Common myeloid progenitor, CD34-positive (primary cell): ENCODE data around the gene SLC12A9. TPM values are rescaled to one million over a fixed set of nuclear protein-coding genes. Genes with fewer than 3 reads are reported as not detected.

Source experiments
- CTCF ChIA-PET: fragments of 350-600 bp; sonication (Branson Sonifier 250); formaldehyde crosslinking; loops from one replicate; lab custom pipeline; 2021; ENCODE audit warnings: antibody characterized with exemption; lab: Charles Lee
- POLR2A ChIA-PET: fragments of 350-600 bp; sonication (Branson Sonifier 250); formaldehyde crosslinking; loops from one replicate; lab custom pipeline; 2021; ENCODE audit warnings: antibody characterized with exemption; lab: Charles Lee
- DNase-seq, 3 donors: peaks; one replicate each; pipeline versions ENCODE4 v3.0.0 to v3.0.0-alpha.2; 2013
- H3K27ac ChIP-seq, 2 experiments: 1 replicate in 1 of 2; 2 replicates in 1 of 2; pipeline ENCODE4 v1.7.0; 2013; ENCODE audit warnings: inconsistent platforms in 2 of 2, low read length in 2 of 2, mild to moderate bottlenecking in 2 of 2, low read depth in 1 of 2, moderate library complexity in 1 of 2; ENCODE audit not compliant: severe bottlenecking in 2 of 2, insufficient read depth in 1 of 2, poor library complexity in 1 of 2
- H3K27me3 ChIP-seq, 5 experiments: replicated peaks in 2 of 5; 1 replicate in 3 of 5; 2 replicates in 2 of 5; pipeline versions ENCODE4 v1.6.1 to v1.7.0; 2013; ENCODE audit warnings: low read length in 4 of 5, mild to moderate bottlenecking in 2 of 5, moderate library complexity in 2 of 5, inconsistent platforms in 1 of 5; ENCODE audit not compliant: insufficient read depth in 5 of 5, control insufficient read depth in 4 of 5
- H3K36me3 ChIP-seq, 4 experiments: 1 replicate in 2 of 4; 2 replicates in 2 of 4; pipeline versions ENCODE4 v1.6.1 to v1.7.0; 2013; ENCODE audit warnings: low read length in 3 of 4, control low read depth in 1 of 4, mild to moderate bottlenecking in 1 of 4; ENCODE audit not compliant: control insufficient read depth in 4 of 4, insufficient read depth in 4 of 4
- H3K4me1 ChIP-seq, 4 experiments: 1 replicate in 3 of 4; 2 replicates in 1 of 4; pipeline versions ENCODE4 v1.6.1 to v1.7.1; 2013; ENCODE audit warnings: low read length in 3 of 4, mild to moderate bottlenecking in 3 of 4, control low read depth in 1 of 4, inconsistent platforms in 1 of 4, moderate library complexity in 1 of 4; ENCODE audit not compliant: control insufficient read depth in 4 of 4, insufficient read depth in 4 of 4; ENCODE audit errors: control extremely low read depth in 1 of 4
- H3K4me3 ChIP-seq, 7 experiments: 1 replicate in 4 of 7; 2 replicates in 3 of 7; pipeline versions ENCODE4 v1.5.1 to v1.7.0; 2013; ENCODE audit warnings: mild to moderate bottlenecking in 7 of 7, low read length in 6 of 7, moderate library complexity in 6 of 7, inconsistent platforms in 2 of 7, low read depth in 2 of 7, control low read depth in 1 of 7; ENCODE audit not compliant: insufficient read depth in 4 of 7, control insufficient read depth in 1 of 7; ENCODE audit errors: extremely low read depth in 1 of 7
- H3K9me3 ChIP-seq, 5 experiments: 1 replicate in 4 of 5; 2 replicates in 1 of 5; pipeline versions ENCODE4 v1.6.1 to v1.7.1; 2013; ENCODE audit warnings: low read length in 4 of 5, mild to moderate bottlenecking in 2 of 5, inconsistent platforms in 1 of 5, low read depth in 1 of 5, moderate library complexity in 1 of 5; ENCODE audit not compliant: control insufficient read depth in 4 of 5, insufficient read depth in 2 of 5; ENCODE audit errors: control extremely low read depth in 1 of 5
- WGBS: methylation state at CpG from one replicate; pipeline ENCODE4 v1.1.5; 2013; ENCODE audit not compliant: insufficient coverage; 5-methylcytosine and 5-hydroxymethylcytosine counted together
- polyA plus RNA-seq: library from polyadenylated mRNA; unstranded; fragments of 120-200 nt; gene quantifications from one replicate; pipeline ENCODE4 v1.2.1, GENCODE V29; 2013

Gene SLC12A9, protein sequence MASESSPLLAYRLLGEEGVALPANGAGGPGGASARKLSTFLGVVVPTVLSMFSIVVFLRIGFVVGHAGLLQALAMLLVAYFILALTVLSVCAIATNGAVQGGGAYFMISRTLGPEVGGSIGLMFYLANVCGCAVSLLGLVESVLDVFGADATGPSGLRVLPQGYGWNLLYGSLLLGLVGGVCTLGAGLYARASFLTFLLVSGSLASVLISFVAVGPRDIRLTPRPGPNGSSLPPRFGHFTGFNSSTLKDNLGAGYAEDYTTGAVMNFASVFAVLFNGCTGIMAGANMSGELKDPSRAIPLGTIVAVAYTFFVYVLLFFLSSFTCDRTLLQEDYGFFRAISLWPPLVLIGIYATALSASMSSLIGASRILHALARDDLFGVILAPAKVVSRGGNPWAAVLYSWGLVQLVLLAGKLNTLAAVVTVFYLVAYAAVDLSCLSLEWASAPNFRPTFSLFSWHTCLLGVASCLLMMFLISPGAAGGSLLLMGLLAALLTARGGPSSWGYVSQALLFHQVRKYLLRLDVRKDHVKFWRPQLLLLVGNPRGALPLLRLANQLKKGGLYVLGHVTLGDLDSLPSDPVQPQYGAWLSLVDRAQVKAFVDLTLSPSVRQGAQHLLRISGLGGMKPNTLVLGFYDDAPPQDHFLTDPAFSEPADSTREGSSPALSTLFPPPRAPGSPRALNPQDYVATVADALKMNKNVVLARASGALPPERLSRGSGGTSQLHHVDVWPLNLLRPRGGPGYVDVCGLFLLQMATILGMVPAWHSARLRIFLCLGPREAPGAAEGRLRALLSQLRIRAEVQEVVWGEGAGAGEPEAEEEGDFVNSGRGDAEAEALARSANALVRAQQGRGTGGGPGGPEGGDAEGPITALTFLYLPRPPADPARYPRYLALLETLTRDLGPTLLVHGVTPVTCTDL
- polyA plus RNA-seq = 19.5 TPM

DNA sequence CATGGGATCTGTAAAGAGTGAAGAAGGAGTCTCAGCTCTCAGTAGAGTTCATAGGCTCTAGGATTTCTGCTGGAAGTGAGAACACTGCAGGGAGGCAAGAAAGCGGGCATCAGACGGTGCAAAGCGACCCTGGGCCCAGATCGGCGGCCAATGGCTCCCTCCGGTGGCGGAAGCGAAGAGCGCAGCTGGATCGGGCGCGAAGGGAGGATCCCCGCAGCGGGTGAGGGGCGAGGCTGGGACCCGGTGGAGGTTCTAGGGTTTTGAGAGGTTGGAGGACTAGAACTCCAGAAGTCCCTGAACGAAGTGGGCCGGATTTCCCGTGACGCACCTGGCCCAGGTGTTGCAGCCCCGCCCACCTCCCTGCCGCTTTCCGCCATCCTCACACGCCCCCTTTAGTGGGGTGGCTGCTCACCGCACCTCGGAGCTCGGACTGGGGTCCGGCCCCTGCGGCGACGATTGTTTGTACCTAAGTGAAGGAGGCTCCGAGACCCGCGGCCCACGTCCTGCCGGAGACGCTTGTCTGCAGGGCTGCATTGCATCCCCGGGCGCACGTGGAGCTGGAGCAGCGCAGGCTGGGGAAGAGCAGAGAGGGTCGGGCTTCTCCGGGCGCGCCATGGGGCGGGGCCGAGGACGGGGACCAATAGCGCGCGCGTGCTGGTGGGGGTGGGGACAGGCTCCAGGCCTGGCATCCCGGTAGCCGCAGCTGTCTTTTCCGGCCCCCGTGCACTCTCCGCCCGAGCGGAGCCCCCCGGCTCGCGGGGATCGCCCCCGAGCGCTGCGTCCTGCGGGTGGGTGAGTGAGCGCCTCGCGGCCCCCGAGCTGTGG is at the start of gene SLC12A9:
TSS of gene SLC12A9 (plus strand) at position 666 of the 825 bp plus-strand sequence. CDS start 1,485 bp downstream, outside the sequence.
- peak; percentile 68 to 81 (median 81) for DNase-seq
- Histone ChIP-seq H3K27ac (no peak within 1 kb of the TSS), H3K4me1 (peaks cover 0 to 23% (median 19%) of the 10 kb centered on the region in 4 experiments), H3K4me3 (peak within 1 kb of the TSS; percentile 46 to 82 (median 77)), H3K9me3 (no peaks in the 10 kb centered on the region), H3K36me3 (peaks cover 2 to 12% (median 10%) of the 10 kb centered on the region in 4 experiments), H3K27me3 (no peaks in the 10 kb centered on the region)
- 0% methylated on average over 71 of the region's 71 CpGs for WGBS
- ChIA-PET POLR2A (interaction anchor here (0.6 to 1.3 kb wide), 5 partner anchors 23 to 387 kb away, joined by 3 to 6 read pairs (median 4); partner anchors contain the start of genes POP7 and SRRT), CTCF (interaction anchor here (0.7 to 8.2 kb wide), 26 partner anchors 9 to 297 kb away, joined by 3 to 124 read pairs (median 4); partner anchors contain the start of genes EPHB4, EPO, POP7 and SRRT)

DNA sequence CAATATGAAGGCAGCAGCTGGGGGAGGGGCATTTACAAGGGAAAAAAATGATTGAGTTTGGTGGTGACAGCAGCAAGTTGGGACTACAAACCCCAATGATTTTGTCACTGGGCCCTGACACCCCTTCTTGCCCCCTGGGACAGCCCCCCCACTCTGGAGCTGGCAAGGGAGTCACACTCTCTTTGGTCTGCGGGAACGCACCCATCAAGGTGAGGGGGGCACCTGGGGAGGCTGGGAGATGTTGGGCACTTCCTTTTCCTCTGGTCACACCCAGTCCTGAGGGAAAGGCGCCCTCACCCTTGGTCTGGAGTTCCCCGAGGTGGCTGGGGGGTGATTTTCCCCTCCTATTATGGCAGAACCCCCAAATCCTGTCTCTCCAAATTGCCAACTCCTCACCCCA is 49.6 kb upstream of the SLC12A9 start:
- H3K4me3 ChIP-seq = peak overlapping the region in 4 of 7 experiments; percentile 39 to 72 (median 50)
- H3K36me3 ChIP-seq = peaks cover 0 to 14% (median 3%) of the 10 kb centered on the region in 4 experiments
- H3K9me3 ChIP-seq = no peaks in the 10 kb centered on the region
- ChIA-PET CTCF (interaction anchor here (1.1 to 14.6 kb wide), 6 partner anchors 13 to 214 kb away, joined by 3 to 124 read pairs (median 6); partner anchors contain the start of genes EPHB4, POP7 and SLC12A9), POLR2A (no interaction called here)
- H3K27me3 ChIP-seq = no peaks in the 10 kb centered on the region
- WGBS = 48% methylated on average over 3 of the region's 4 CpGs
- H3K4me1 ChIP-seq = peaks cover 0 to 48% (median 40%) of the 10 kb centered on the region in 4 experiments
- H3K27ac ChIP-seq = peak overlapping the region in 1 of 2 experiments; percentile 61
- peak in 1 of 3 donors; percentile 5 for DNase-seq

DNA sequence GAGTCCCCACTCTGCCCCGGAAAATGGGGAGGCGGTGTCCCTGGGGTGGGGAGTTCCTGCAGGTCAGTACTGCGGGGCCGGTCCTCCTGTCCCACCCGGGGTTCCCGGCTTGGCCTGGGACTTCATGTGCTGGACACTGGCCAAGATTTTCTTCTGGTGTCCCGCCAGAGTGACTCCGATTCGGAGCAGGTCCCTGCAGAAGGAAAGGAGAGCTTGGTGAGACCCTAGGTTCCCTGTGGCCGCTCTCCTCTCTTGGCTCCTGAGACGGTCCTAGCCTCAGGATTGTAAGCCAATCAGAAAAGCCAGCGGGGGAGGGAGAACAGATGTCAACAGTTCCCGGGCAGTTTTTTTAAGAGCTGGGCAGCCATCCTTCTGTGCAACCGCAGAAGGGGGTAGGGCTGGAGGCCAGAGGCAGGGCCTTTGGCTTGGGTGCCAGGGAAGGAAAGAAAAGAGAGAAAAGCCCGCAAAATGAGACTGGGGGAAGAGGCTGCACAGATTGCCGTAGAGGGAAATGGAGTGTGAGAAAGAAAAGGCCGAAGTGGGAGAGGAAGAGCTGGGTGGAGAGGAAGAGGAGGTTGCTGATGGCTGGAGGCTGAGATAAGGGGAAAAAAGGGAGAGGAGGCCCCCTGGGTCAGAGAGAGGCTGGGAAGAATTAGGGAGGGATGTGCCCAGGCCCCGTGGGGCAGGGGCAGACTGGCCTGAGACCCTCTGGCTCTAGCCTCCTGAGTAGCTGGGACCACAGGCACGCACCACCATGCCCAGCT is 48.9 kb upstream of the SLC12A9 start:
- Histone ChIP-seq H3K4me3 (peak overlapping the region in 4 of 7 experiments; percentile 39 to 72 (median 50)), H3K9me3 (no peaks in the 10 kb centered on the region), H3K4me1 (peaks cover 0 to 44% (median 38%) of the 10 kb centered on the region in 4 experiments), H3K27ac (peak overlapping the region in 1 of 2 experiments; percentile 61), H3K36me3 (peaks cover 0 to 19% (median 4%) of the 10 kb centered on the region in 4 experiments), H3K27me3 (no peaks in the 10 kb centered on the region)
- peak; percentile 84 to 93 (median 88) for DNase-seq
- 15% methylated on average over 16 of the region's 19 CpGs for WGBS
- CTCF ChIA-PET = interaction anchor here (0.7 to 14.6 kb wide), 9 partner anchors 11 to 215 kb away, joined by 3 to 124 read pairs (median 4); partner anchors contain the start of genes EPHB4, POP7 and SLC12A9
- POLR2A ChIA-PET = no interaction called here

DNA sequence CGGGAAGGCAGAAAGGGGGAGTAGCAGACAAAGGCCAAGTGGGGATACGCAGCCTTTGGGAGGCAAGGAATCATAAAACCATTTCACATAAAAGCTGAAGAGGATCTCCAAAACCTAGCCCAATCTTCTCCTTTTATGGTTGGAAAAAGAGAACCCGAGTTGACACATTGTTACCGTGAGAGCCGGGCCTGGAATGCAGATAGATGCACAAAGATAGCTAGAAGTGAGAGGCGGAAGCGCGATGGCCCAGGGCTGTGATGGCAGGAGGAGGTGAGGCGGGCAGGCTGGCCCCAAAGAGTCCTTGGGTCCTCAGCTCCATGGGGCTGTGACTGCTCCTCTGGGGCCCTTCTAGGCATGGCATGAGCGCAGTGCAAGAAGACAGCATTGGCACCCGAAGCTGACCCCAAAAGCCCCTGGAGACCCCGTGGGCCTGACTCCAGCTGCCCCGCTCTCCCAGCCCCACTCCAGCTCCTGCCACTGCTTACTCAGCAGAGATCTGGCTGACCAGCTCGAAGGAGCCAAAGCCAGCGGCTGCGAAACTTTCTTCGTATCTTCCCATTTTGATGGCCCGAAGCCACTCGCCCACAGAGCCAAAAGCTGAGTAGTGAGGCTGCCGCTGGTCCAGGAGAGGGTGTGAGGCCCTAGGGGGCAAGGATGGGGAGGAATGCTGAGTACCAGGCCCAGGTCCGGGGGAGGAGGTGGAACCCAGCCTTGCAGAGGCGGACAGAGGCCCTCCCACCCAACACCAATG is 47.7 kb upstream of the SLC12A9 start:
- H3K4me1 ChIP-seq = peaks cover 0 to 32% (median 26%) of the 10 kb centered on the region in 4 experiments
- over 99% methylated on average over 20 of the region's 22 CpGs for WGBS
- DNase-seq = no peak
- CTCF ChIA-PET = interaction anchor here (1.2 to 14.6 kb wide), 5 partner anchors 9 to 171 kb away, joined by 4 to 124 read pairs (median 6); partner anchors contain the start of genes EPHB4 and SLC12A9
- H3K4me3 ChIP-seq = no peak overlapping the region
- no peak overlapping the region for H3K27ac ChIP-seq
- peaks cover 0 to 21% (median 5%) of the 10 kb centered on the region in 4 experiments for H3K36me3 ChIP-seq
- H3K9me3 ChIP-seq = no peaks in the 10 kb centered on the region
- POLR2A ChIA-PET = no interaction called here
- H3K27me3 ChIP-seq = no peaks in the 10 kb centered on the region

DNA sequence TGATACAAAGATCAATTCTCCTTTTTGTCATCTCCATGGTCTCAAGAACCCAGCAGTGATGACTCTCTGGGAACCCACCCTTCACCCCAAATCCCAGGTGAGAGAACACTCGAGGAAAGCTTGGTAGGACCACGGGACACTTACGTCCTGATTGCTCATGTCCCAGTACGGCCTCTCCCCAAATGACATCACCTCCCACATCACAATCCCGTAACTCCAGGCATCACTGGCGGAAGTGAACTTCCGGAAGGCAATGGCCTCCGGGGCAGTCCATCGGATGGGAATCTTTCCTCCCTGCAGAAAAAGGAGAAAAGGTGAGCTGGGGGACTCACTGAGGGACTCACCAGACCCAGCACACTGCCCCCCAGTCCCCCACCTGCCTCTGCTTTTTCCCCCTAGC is 46.2 kb upstream of the SLC12A9 start:
- Histone ChIP-seq H3K9me3 (no peaks in the 10 kb centered on the region), H3K27ac (no peak overlapping the region), H3K36me3 (peaks cover 0 to 21% (median 6%) of the 10 kb centered on the region in 4 experiments), H3K27me3 (no peaks in the 10 kb centered on the region), H3K4me3 (no peak overlapping the region), H3K4me1 (peaks cover 0 to 27% (median 24%) of the 10 kb centered on the region in 4 experiments)
- DNase-seq = no peak
- ChIA-PET CTCF (interaction anchor here (1.0 to 14.6 kb wide), 7 partner anchors 8 to 44 kb away, joined by 3 to 124 read pairs (median 4); partner anchors contain the start of genes EPHB4 and SLC12A9), POLR2A (no interaction called here)
- 97% methylated on average over 6 of the region's 9 CpGs for WGBS
